ENCODE data around the gene CHAD. TPM values are rescaled to one million over a fixed set of nuclear protein-coding genes. Genes with fewer than 3 reads are reported as not detected.

The CHAD gene
- total RNA-seq, 1 experiment from 2014 or later = 0.57 TPM

- Histone ChIP-seq H4K20me1 (ENCODE audit: control insufficient read depth, insufficient read depth, insufficient read length) (no peaks in the 10 kb centered on the region), H3K9me3 (ENCODE audit: control insufficient read depth, low read depth, low read length) (no peaks in the 10 kb centered on the region), H3K79me2 (ENCODE audit: insufficient read depth, low read length) (no peaks in the 10 kb centered on the region), H2BK12ac (ENCODE audit: insufficient read length, low read depth, low read length) (no peak overlapping the region), H2AFZ (ENCODE audit: low read length) (no peak overlapping the region), H3K14ac (ENCODE audit: insufficient read depth, low read length) (no peak overlapping the region), H3K4ac (ENCODE audit: low read depth, low read length) (no peak overlapping the region), H3K27me3 (ENCODE audit: insufficient read depth, low read length) (no peaks in the 10 kb centered on the region; the same call in 1 of the 2 replicates), H3T11ph (ENCODE audit: low read length) (no peak overlapping the region), H3K9ac (ENCODE audit: extremely low read depth, insufficient read length, low read length) (no peak overlapping the region), H2BK120ac (ENCODE audit: low read depth, low read length, poor library complexity, severe bottlenecking) (no peak overlapping the region), H2BK5ac (ENCODE audit: insufficient read length, low read length) (no peak overlapping the region), H4K8ac (replicated peaks; ENCODE audit: insufficient read length, low read depth, low read length) (no peak overlapping the region), H3K4me1 (ENCODE audit: insufficient read depth, low read length) (no peaks in the 10 kb centered on the region; the same call in 1 of the 2 replicates), H3K79me1 (ENCODE audit: insufficient read depth, low read depth, low read length, poor library complexity, severe bottlenecking) (no peaks in the 10 kb centered on the region), H3K4me2 (ENCODE audit: insufficient read depth, insufficient read length, low read length) (no peak overlapping the region), H3K27ac (ENCODE audit: insufficient read length, low read depth, low read length) (no peak overlapping the region), H3K18ac (ENCODE audit: insufficient read length, low read depth, low read length) (no peak overlapping the region), H4K91ac (ENCODE audit: insufficient read length, low read depth, low read length) (no peak overlapping the region), H3K56ac (ENCODE audit: insufficient read length, low read depth, low read length) (no peak overlapping the region), H2BK15ac (ENCODE audit: low read depth, low read length) (no peak overlapping the region), H3K23me2 (ENCODE audit: insufficient read length, low read depth, low read length, poor library complexity, severe bottlenecking) (no peaks in the 10 kb centered on the region), H3K23ac (ENCODE audit: insufficient read length, low read depth, low read length) (no peak overlapping the region), H4K5ac (ENCODE audit: insufficient read length, low read depth, low read length) (no peak overlapping the region), H2BK20ac (ENCODE audit: low read depth, low read length, poor library complexity, severe bottlenecking) (no peak overlapping the region), H2AK5ac (ENCODE audit: insufficient read length, low read length) (no peak overlapping the region)
- Mint-ChIP-seq H3K4me3 (no peak overlapping the region), H3K4me1 (peaks cover 2% of the 10 kb centered on the region in 2 experiments; a peak in 3 of 4 replicates), H3K36me3 (ENCODE audit: insufficient read depth in 1 of 3, low read depth in 3 of 3) (no peaks in the 10 kb centered on the region), H3K27ac (no peak overlapping the region), H3K9me3 (no peaks in the 10 kb centered on the region), H3K27me3 (ENCODE audit: low read depth) (peaks cover 3% of the 10 kb centered on the region; the same call in 1 of the 2 replicates)
- no CpG with 5 or more reads among the region's 7 CpGs for whole genome bisulfite sequencing (ENCODE audit: extremely low coverage, insufficient read length, low lambda C conversion rate)
- TF ChIP-seq CTCF (conservative IDR thresholded peaks at IDR 0.05) = no peak
- no peak for DNase-seq
Measured at GRCh38 chr17:50498021-50498874, 29.6 kb upstream of the CHAD start.

Measured in H9 (cell line).